Measurements from ENCODE around the gene IGSF21.
"Not testable (repeated sequence)": the region's sequence is repeated elsewhere in the genome, so short reads cannot be mapped to it uniquely, and the experiment has no call there.

Gene IGSF21

GRCh38 chr1:18358600-18358999 is 251.0 kb downstream of the IGSF21 start:
- DNase-seq (ENCODE audit: low spot score): no peak

DNA sequence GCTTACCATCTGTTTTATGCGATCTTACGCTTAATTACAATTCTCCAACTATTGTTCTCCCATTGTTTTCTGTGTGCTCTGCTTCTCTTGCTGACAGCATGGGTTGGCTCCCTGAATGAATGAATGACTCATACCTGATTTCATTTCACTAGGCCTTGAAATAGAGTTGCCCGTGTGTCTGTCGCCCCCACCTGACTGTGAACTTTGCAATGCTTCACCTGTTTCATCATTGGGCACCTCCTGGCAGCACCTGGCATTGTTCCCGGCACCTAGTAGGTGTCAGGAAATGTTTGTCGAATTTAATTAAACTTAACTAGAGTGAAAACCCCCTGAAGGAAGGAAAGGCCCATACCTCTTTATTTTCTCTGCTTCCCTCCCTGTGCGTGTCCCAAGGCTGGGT is 252.7 kb downstream of the IGSF21 start:
- DNase-seq (ENCODE audit: low spot score): peak; percentile 70

DNA sequence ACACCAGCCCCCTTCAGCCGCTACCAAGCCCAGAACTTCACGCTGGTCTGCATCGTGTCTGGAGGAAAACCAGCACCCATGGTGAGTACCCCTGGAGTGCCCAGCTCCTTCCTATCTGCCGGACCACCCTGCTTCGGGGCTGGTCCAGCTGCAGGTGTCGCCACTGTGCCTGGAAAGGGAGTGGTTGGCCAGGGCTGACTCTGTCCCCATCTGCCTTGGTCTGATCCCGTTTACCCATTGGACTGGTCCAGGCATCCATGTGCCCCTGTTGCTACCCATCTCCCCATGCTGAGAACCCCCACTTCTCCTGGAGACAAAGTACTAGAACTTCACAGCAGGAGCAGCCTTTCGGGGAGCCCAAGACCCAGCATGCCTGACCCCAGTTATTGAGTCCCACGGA is 254.6 kb downstream of the IGSF21 start:
- no peak for DNase-seq (ENCODE audit: low spot score)

GRCh38 chr1:18363436-18363835 is 255.8 kb downstream of the IGSF21 start:
- no peak for DNase-seq (ENCODE audit: low spot score)

- no peak for DNase-seq (ENCODE audit: low spot score)
Observed at GRCh38 chr1:18365099-18365705, 257.6 kb downstream of the IGSF21 start.

DNA sequence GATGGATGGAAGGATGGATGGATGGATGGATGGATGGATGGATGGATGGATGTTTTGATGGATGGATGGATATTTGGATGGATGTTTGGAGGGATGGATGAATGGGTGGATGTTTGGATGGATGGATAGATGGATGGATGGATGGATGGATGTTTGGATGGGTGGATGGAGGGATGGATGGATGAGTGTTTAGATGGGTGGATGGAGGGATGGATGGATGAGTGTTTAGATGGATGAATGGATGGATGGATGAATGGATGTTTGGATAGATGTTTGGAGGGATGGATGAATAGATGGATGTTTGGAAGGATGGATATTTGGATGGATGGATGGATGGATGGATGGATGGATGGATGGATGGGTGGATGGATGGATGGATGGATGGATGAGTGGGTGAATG is 264.9 kb downstream of the IGSF21 start:
- DNase-seq (ENCODE audit: low spot score): not testable (repeated sequence)

- no peak for DNase-seq (ENCODE audit: low spot score)
Observed at GRCh38 chr1:18373151-18373550, 265.6 kb downstream of the IGSF21 start.

- DNase-seq (ENCODE audit: low spot score): no peak
Observed at GRCh38 chr1:18373882-18374493, 266.4 kb downstream of the IGSF21 start.

DNA sequence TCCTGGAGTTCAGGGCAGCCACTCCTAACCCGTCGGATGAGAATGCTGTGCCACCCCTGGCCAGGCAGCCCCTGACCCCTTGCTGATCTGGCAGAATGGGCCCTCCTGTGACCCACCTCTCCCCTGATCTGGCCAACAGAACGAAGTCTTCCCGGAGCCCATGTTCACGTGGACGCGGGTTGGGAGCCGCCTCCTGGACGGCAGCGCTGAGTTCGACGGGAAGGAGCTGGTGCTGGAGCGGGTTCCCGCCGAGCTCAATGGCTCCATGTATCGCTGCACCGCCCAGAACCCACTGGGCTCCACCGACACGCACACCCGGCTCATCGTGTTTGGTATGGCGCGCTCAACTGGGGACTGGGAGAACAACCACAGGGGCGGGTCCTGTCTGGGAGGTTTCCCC is 269.1 kb downstream of the IGSF21 start:
- no peak for DNase-seq (ENCODE audit: low spot score)

- no peak for DNase-seq (ENCODE audit: low spot score)
Observed at GRCh38 chr1:18380288-18380687, 272.7 kb downstream of the IGSF21 start.

GRCh38 chr1:18384059-18384458 is 276.5 kb downstream of the IGSF21 start:
- DNase-seq (ENCODE audit: low spot score): no peak

DNA sequence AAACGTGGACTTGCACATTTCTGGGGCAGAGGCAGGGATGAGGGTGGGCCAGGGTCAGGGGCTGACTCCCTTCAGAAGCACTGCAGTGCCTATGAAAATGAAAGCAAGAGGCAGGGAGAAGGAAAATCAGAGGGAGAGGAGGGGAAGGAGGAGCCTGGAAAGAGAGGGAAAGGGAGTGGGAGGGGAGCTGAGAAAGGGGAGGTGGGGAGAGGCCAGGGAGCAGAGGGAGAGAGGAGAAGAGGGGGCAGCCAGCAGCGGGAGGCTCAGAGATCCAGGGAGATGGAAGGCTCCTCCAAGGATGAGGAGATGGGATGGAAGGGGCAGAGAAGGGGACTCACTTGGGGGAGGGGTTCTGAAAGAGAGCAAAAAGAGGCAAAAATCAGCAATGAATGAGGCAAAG is 276.9 kb downstream of the IGSF21 start:
- DNase-seq (ENCODE audit: low spot score): no peak

DNA sequence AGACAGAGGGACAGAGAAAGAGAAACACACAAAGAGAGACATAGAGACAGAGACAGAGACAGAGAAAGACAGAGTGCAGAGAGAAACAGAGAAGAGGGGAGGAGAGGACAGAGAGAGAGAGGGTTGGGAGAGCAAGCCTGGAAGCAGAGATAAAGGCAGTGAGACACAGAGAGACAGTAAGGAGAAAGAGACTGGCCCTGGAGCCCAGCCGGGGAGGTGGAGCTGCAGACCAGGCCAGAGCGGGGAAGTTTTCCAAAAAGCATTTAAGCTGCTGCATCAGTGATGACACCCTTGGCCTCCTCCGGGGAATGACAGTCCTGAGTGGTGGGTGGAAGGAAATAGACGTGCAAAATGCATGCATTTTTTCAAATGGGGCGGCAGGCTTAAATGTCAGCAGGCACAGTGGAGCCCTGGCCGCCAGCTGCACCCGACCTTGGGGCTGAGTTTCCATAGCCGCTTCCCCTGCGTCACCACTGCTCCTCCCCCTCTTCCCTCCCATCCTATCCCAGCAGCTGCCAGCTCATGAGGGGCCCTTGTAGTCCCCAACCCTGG is 277.7 kb downstream of the IGSF21 start:
- no peak for DNase-seq (ENCODE audit: low spot score)

DNA sequence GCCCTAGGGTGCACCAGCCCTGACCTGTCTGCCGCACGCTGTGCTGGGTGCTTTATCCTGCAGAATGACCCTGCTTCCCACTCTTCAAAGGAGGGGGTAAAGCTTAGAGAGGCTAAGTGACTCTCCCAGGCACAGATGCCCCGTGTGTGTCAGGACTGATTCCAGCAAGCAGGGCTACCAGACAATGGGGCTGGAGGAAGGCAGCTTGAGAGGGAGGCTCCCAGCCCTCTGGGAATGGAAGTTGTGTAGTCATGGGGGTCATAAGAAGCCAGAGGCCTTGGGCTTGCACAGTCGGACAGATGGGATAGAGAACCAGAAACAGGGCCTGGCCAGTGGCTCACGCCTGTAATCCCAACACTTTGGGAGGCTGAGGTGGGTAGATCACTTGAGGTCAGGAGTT is 279.0 kb downstream of the IGSF21 start:
- DNase-seq (ENCODE audit: low spot score): no peak

DNA sequence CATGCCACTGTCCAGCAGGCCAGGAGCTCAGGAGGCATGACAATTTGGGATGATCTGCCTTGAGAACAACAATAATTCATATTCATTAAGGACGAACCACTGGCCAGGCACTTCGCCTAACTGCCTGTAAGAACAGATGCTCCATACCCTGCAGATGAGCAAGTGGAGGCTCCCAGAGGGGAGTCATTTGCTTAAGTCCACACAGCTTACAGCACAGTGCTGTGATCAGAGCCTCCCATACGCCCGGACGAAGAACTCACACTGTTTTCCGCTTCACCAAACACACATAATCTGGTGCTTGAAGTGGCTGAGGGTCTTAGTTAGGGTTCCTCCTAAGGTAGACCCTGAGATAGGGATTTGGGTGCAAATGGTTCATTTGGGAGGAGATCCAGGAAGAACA is 279.7 kb downstream of the IGSF21 start:
- no peak for DNase-seq (ENCODE audit: low spot score)

- DNase-seq (ENCODE audit: low spot score): no peak
Observed at GRCh38 chr1:18390953-18391352, 283.4 kb downstream of the IGSF21 start.

GRCh38 chr1:18394563-18395156 is 287.1 kb downstream of the IGSF21 start:
- DNase-seq (ENCODE audit: low spot score): no peak

GRCh38 chr1:18396247-18396980 is 288.8 kb downstream of the IGSF21 start:
- peak; percentile 80 for DNase-seq (ENCODE audit: low spot score)

DNA sequence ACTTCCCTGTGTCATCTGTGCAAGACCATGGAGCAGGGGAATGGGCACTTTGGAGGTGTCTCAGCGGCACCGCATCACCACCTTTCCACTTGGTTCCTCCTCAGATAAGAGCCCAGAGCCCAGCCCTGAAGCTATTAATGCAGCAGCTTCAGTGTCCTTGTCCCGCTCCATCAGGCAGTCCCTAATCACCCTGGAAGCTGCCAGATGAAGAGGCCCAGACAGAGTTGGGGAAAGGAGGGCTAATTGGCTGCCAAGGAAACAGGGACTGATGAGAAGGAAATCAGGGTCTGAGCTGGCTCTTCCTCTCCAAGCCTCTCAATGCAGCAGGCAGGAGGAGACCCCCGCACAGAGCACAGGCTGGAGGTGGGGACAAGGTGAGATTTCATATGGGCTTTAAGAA is 290.0 kb downstream of the IGSF21 start:
- no peak for DNase-seq (ENCODE audit: low spot score)

DNA sequence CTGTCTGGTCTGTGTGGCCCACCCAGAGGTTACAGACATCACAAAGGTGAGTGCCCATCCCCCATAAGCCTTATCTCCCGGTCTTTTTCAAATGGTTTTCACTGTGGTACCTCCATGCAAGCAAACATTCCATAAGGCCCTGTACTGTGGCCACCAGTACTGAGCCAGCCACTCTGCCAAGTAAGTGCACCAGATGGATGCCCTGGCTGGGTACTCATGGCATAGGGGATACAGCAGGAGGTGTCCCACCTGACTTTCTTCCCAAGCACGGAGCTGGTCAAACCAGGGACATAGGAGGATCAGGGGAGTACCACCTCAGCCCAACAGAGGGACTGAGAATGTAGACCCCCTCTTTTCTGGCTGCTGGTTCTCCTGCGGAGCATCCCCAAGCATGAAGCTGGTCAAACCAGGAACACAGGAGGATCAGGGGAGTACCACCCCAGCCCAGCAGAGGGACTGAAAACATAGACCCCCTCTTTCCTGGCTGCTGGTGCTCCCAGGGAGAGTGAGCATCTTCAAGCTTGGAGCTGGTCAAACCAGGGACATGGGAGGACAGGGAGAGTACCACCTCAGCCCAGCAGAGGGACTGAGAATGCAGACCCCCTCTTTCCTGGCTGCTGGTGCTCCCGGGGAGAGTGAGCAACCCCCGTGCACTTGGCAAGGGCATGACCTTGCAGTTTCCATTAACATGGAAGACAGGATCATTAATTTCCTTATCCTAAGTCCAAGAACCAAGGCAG is 291.4 kb downstream of the IGSF21 start:
- DNase-seq (ENCODE audit: low spot score): no peak

GRCh38 chr1:18400347-18401102 is 292.9 kb downstream of the IGSF21 start:
- DNase-seq (ENCODE audit: low spot score): no peak

Measured in kidney tubule cell (primary cell).